Immature natural killer cell (primary cell): Measurements from ENCODE around the gene ANKRD28. TPM values are rescaled to one million over a fixed set of nuclear protein-coding genes. Genes with fewer than 3 reads are reported as not detected.
A peak's percentile ranks its signal among the peaks of the same experiment; 100 is the strongest.
"Not testable (repeated sequence)": the region's sequence is repeated elsewhere in the genome, so short reads cannot be mapped to it uniquely, and the experiment has no call there.

ENCODE experiments used
- DNase-seq, 3 donors: peaks; one replicate each; pipeline ENCODE4 v3.0.0; 2022; ENCODE audit warnings: mixed read lengths in 1 of 3
- H3K27ac Mint-ChIP-seq, 6 donors: one replicate each; pipeline ENCODE4 v1.8.0; 2020; ENCODE audit warnings: mixed read lengths in 6 of 6, mild to moderate bottlenecking in 5 of 6, inconsistent platforms in 4 of 6, moderate library complexity in 3 of 6
- H3K27me3 Mint-ChIP-seq, 3 donors: one replicate each; pipeline ENCODE4 v1.8.0; 2020 to 2021; ENCODE audit warnings: low read depth in 3 of 3, mild to moderate bottlenecking in 3 of 3, mixed read lengths in 3 of 3, moderate library complexity in 3 of 3, inconsistent platforms in 1 of 3
- H3K36me3 Mint-ChIP-seq, 3 donors: one replicate each; pipeline ENCODE4 v1.8.0; 2020; ENCODE audit warnings: mixed read lengths in 3 of 3, inconsistent platforms in 2 of 3, mild to moderate bottlenecking in 2 of 3
- H3K4me1 Mint-ChIP-seq, 2 donors: one replicate each; pipeline ENCODE4 v1.8.0; 2020; ENCODE audit warnings: inconsistent platforms in 2 of 2, mild to moderate bottlenecking in 2 of 2, mixed read lengths in 2 of 2, moderate library complexity in 1 of 2
- H3K4me3 Mint-ChIP-seq, 5 donors: one replicate each; pipeline ENCODE4 v1.8.0; 2020; ENCODE audit warnings: mild to moderate bottlenecking in 5 of 5, mixed read lengths in 5 of 5, inconsistent platforms in 3 of 5, moderate library complexity in 3 of 5
- H3K9me3 Mint-ChIP-seq, 6 donors: one replicate each; pipeline ENCODE4 v1.8.0; 2020; ENCODE audit warnings: mild to moderate bottlenecking in 6 of 6, mixed read lengths in 6 of 6, inconsistent platforms in 4 of 6, moderate library complexity in 3 of 6
- polyA plus RNA-seq, 3 donors: library from polyadenylated mRNA; unstranded; fragments of 300-500 nt; fragmentation: Illumina TruSeq; gene quantifications; one replicate each; pipeline ENCODE4 v1.2.3, GENCODE V29; 2021

ANKRD28 gene
- polyA plus RNA-seq: 1 to 10 TPM; 5.2 to 9.6 (median 5.9) TPM

DNA sequence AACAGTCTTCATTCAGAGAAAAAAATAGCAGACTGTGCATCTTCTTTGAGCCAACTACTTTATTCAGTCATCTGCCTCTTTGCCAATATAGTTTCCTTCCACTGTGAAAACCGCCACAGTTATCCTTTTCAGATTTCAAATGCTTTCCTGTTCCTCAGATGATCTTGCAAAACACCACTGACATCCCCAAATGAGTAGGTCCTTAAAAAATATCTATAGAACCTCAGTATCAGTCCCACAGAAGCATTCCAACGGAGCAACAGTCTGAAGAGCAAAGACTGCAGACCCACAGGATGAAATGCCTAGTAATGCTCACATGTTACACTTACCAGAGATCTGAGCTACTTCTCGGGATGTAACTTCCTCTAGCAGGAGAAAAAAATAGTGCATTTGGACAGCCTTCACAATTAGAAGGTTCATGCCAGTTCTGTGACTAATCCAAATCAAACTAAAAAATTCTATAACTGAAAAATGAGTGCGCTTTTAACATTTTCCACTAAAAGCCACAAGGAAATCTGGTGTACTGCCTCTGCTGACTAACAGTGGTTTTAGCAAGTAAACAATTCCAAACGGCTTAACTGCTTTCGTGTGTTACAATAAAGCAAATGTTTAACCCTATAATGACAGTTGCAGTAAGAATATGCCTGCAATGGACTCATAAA lies at the start of gene ANKRD28:
Gene ANKRD28, minus strand, starts transcription at position 338 of the 662 bp plus-strand sequence. CDS start 1,458 bp downstream, outside the sequence.
- H3K4me3 Mint-ChIP-seq: peak within 1 kb of the TSS; percentile 86 to 99 (median 92)
- H3K4me1 Mint-ChIP-seq: peaks cover 85 to 99% of the 10 kb centered on the region in 2 donors

DNA sequence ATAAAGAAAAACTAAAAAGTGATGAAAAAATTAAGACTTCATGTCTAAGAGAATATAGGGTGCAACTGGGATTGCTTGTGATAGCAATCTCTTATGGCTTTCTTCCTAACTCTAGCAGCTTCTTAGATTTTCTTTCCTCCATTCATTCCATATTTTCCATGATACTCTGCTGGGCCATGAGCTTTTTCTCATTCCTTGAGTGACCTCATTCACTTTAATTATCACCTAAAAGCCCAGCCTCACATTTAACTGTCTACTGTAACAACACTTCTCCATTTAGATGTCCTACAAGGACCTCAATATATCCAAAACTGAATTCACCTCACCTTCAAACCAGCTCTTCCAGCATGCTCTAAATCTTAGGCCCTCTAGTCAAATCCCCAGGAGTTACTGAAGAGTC lies 49.5 kb upstream of the ANKRD28 start:
- Mint-ChIP-seq H3K4me3 (no peak overlapping the region), H3K27ac (no peak overlapping the region), H3K4me1 (peaks cover 0 to 14% of the 10 kb centered on the region in 2 donors), H3K9me3 (no peaks in the 10 kb centered on the region), H3K36me3 (no peaks in the 10 kb centered on the region), H3K27me3 (no peaks in the 10 kb centered on the region)
- DNase-seq: no peak

More for the DNA sequence above, at the start of gene ANKRD28:
- H3K27me3 Mint-ChIP-seq: peaks cover 0 to 5% (median 3%) of the 10 kb centered on the region in 3 donors
- no peaks in the 10 kb centered on the region for H3K9me3 Mint-ChIP-seq
- peak in 2 of 3 donors; percentile 41 to 52 for DNase-seq
- peak within 1 kb of the TSS; percentile 91 to 98 (median 96) for H3K27ac Mint-ChIP-seq
- no peaks in the 10 kb centered on the region for H3K36me3 Mint-ChIP-seq

DNA sequence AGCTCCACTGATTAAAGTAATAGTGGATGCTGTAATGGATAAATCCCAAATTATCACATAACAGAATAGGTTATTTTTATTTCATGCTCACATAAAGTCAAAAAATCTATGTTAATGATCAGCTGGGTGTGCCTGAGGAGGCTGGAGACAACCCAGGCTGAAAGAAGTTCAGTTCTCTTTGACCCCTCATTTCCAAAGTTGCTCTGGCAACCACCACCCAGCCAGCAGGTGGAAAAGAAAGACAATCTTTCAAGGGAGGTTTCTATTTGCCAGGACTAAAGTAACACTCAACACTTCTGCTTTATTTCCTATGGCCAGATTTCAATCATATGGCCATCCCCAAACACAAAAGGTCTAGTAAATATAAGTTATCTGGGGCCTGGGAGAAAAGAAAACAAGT lies 48.8 kb upstream of the ANKRD28 start:
- H3K36me3 Mint-ChIP-seq: no peaks in the 10 kb centered on the region
- H3K4me3 Mint-ChIP-seq: no peak overlapping the region
- H3K27me3 Mint-ChIP-seq: no peaks in the 10 kb centered on the region
- H3K4me1 Mint-ChIP-seq: peaks cover 0 to 14% of the 10 kb centered on the region in 2 donors
- no peak for DNase-seq
- H3K9me3 Mint-ChIP-seq: no peaks in the 10 kb centered on the region
- no peak overlapping the region for H3K27ac Mint-ChIP-seq

DNA sequence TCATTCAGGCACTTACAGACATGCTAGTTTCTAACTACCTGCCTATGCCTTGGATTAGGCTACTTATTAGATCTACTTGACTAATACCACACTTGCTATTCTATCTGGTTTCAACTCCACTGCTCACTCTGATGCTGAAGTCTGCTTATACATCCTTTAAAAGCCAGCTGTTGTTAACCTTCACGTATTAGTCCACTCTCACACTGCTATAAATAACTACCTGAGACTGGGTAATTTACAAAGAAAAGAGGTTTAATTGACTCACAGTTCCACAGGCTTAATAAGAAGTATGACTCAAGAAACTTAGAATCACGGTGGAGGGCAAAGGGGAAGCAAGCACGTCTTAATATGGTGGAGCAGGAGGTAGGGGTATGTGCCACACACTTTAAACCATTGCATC lies 47.7 kb upstream of the ANKRD28 start:
- Mint-ChIP-seq H3K36me3 (peaks cover 0 to 5% (median 0%) of the 10 kb centered on the region in 3 donors), H3K9me3 (peaks cover 0 to 2% (median 0%) of the 10 kb centered on the region in 6 donors), H3K4me3 (no peak overlapping the region), H3K4me1 (peaks cover 4 to 14% of the 10 kb centered on the region in 2 donors), H3K27me3 (no peaks in the 10 kb centered on the region), H3K27ac (no peak overlapping the region)
- no peak for DNase-seq

DNA sequence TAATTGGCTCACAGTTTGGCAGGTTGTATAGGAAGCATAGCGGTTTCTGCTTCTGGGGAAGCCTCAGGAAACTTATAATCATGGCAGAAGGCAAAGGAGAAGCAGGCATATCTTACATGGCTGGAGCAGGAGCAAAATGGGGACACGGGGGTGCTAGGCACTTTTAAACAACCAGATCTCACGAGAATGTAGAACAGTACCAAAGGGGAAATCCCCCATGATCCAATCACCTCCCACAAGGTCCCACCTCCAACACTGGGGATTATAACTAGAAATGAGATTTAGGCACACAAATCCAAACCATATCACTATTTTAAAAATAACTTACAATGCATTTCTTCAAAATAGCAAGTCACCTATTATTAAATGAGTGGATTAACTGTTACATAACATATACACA lies 47.1 kb upstream of the ANKRD28 start:
- H3K4me3 Mint-ChIP-seq: no peak overlapping the region
- H3K27ac Mint-ChIP-seq: peak overlapping the region in 1 of 6 donors; percentile 12
- peaks cover 0 to 5% (median 0%) of the 10 kb centered on the region in 3 donors for H3K36me3 Mint-ChIP-seq
- DNase-seq: no peak
- peaks cover 4 to 14% of the 10 kb centered on the region in 2 donors for H3K4me1 Mint-ChIP-seq
- H3K9me3 Mint-ChIP-seq: peaks cover 0 to 5% (median 0%) of the 10 kb centered on the region in 6 donors
- no peaks in the 10 kb centered on the region for H3K27me3 Mint-ChIP-seq

DNA sequence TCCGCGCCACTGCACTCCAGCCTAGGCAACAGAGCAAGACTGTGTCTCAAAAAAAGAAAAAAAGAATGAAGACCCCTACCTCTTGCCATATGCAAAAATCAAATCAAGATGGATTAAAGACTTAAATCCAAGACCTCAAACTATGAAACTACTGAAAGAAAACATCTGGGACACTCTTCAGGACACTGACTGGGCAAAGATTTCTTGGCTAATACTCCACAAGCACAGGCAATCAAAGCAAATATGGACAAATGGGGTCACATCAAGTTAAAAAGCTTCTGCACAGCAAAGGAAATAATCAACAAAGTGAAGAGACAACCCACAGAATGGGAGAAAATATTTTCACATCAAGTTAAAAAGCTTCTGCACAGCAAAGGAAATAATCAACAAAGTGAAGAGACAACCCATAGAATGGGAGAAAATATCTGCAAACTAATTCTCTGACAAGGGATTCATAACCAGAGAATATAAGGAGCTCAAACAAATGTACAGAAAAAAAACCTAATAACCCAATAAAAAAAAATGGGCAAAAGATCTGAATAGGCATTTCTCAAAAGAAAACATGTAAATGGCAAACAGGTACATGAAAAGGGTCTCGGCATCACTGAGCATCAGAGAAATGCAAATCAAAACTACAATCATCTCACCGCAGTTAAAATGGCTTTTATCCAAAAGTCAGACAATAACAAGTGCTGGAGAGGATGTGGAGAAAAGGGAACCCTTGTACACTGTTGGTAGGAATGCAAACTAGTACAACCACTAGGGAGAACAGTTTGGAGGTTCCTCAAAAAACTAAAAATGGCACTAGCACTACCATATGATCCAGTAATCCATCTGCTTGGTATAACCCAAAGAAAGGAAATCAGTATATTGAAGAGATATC lies 43.6 kb upstream of the ANKRD28 start:
- H3K4me1 Mint-ChIP-seq: peaks cover 4 to 12% of the 10 kb centered on the region in 2 donors
- not testable (repeated sequence) for H3K4me3 Mint-ChIP-seq, H3K27ac Mint-ChIP-seq, DNase-seq, H3K27me3 Mint-ChIP-seq, H3K36me3 Mint-ChIP-seq
- H3K9me3 Mint-ChIP-seq: peaks cover 0 to 14% (median 0%) of the 10 kb centered on the region in 6 donors

DNA sequence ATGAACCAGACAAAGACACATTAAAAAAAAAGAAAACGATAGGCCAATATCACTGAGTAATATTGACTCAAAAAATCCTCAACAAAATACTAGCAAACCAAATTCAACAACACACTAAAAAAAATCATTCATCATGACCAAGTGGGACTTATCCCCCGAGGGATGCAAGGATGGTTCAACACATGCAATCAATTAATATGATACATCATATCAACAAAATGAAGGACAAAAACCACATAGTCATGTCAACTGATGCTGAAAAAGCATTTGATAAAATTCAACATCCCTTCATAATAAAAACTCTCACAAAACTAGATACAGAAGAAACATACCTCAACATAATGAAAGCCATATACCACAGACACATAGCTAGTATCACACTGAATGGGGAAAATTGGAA lies 41.8 kb upstream of the ANKRD28 start:
- H3K36me3 Mint-ChIP-seq: peaks cover 0 to 10% (median 5%) of the 10 kb centered on the region in 3 donors
- H3K27ac Mint-ChIP-seq: no peak overlapping the region
- peaks cover 0 to 14% (median 0%) of the 10 kb centered on the region in 6 donors for H3K9me3 Mint-ChIP-seq
- no peak overlapping the region for H3K4me3 Mint-ChIP-seq
- no peak for DNase-seq
- peaks cover 0 to 2% (median 0%) of the 10 kb centered on the region in 3 donors for H3K27me3 Mint-ChIP-seq
- peaks cover 4 to 9% of the 10 kb centered on the region in 2 donors for H3K4me1 Mint-ChIP-seq

DNA sequence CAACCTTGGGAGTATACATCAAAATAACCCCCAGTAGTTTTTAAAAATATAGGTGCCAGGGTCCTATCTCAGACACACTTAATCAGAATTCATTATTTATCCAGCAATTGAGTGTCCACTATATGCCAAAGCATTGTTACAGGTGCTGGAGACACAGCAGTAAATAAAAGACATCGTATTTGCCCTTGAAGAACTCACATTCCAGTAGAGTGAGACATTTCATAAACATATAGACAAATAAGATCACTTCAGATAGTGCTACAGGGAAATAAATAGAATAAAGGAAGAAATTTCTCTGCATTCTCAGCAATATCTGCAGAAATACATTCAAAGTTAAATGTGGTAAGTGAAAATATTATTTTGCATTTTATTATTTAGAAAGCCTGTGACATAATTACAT lies 34.1 kb upstream of the ANKRD28 start:
- H3K36me3 Mint-ChIP-seq: no peaks in the 10 kb centered on the region
- no peaks in the 10 kb centered on the region for H3K9me3 Mint-ChIP-seq
- H3K4me3 Mint-ChIP-seq: no peak overlapping the region
- H3K27me3 Mint-ChIP-seq: peaks cover 0 to 2% (median 0%) of the 10 kb centered on the region in 3 donors
- H3K4me1 Mint-ChIP-seq: no peaks in the 10 kb centered on the region
- no peak for DNase-seq
- no peak overlapping the region for H3K27ac Mint-ChIP-seq

DNA sequence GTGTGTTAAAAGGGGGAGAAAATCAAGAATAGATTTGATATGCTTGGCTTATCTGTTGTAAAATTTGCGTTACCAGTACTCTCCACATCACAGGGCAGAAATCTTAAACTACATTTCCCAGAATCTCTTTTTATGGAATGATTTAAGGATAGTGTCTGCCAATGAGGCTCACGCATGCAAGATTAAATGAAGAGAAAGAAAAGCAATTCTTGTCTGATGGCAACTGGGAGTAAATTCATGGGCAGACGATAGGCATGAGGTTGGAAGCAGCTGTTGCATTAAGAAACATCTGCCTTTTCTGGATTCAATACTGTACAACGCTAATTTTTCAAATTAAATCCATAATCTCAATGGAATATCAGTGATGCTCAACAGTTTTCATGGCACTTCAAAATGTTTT lies 27.2 kb upstream of the ANKRD28 start:
- peaks cover 8 to 25% of the 10 kb centered on the region in 2 donors for H3K4me1 Mint-ChIP-seq
- no peak overlapping the region for H3K27ac Mint-ChIP-seq

DNA sequence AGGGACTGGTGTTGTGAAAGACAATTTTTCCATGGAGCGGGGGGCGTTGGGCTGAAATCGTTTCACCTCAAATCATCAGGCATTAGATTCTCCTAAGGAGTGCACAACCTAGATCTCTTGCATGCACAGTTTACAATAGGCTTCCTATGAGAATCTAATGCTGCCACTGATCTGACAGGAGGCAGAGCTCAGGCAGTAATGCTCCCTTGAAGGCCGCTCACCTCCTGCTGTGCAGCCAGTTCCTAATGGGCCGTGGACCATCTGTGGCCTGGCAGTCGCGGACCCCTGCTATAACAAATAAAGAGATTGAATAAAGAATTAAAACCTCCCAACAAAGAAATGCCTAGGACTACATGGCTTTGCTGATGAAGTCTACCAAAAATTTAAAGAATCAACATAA lies 25.3 kb upstream of the ANKRD28 start:
- H3K4me1 Mint-ChIP-seq: peaks cover 8 to 25% of the 10 kb centered on the region in 2 donors

More for the DNA sequence above, 27.2 kb upstream of the ANKRD28 start:
- Mint-ChIP-seq H3K4me3 (no peak overlapping the region), H3K36me3 (no peaks in the 10 kb centered on the region), H3K27me3 (no peaks in the 10 kb centered on the region), H3K9me3 (no peaks in the 10 kb centered on the region)
- no peak for DNase-seq

DNA sequence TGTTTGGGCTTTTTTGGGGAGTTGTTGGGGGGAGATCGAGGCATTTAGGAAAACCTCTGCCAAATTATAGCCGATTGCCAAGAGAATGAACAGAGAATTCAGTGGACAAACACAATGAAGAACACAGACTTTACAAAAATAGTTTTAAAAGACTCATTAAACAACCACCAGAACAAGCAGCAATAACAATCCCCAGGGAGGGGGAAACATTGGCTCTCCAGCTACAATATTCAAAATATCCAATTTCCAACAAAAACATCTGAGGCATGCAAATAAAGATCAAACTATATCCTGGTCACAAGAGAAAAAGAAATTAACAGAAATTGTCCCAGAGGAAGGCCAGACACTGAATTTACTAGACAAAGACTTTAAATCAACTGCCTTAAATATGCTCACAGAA lies 24.5 kb upstream of the ANKRD28 start:
- Mint-ChIP-seq H3K9me3 (no peaks in the 10 kb centered on the region), H3K36me3 (no peaks in the 10 kb centered on the region), H3K4me3 (no peak overlapping the region), H3K27me3 (no peaks in the 10 kb centered on the region), H3K27ac (no peak overlapping the region), H3K4me1 (peaks cover 11 to 26% of the 10 kb centered on the region in 2 donors)
- no peak for DNase-seq

More for the DNA sequence above, 25.3 kb upstream of the ANKRD28 start:
- no peak for DNase-seq
- no peak overlapping the region for H3K4me3 Mint-ChIP-seq
- no peaks in the 10 kb centered on the region for H3K36me3 Mint-ChIP-seq
- no peaks in the 10 kb centered on the region for H3K9me3 Mint-ChIP-seq
- no peak overlapping the region for H3K27ac Mint-ChIP-seq
- no peaks in the 10 kb centered on the region for H3K27me3 Mint-ChIP-seq

DNA sequence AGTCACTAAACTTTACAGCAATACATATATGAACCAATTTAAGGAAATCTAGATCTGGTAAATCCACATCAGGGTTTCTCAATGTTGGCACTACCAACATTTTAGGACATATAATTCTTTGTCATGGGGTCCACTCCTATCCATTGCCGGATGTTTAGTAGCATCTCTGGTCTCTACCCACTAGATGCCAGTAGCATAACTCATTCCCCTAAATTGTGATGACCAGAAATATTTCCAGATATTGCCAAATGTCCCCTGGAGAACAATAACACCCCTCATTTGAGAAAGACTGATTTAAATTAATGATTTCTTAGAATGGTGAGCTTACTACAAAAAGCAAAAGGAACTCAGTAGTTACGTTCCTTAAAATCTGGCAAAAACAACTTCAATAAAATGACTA lies 23.1 kb upstream of the ANKRD28 start:
- Mint-ChIP-seq H3K27ac (no peak overlapping the region), H3K36me3 (no peaks in the 10 kb centered on the region), H3K27me3 (no peaks in the 10 kb centered on the region), H3K9me3 (no peaks in the 10 kb centered on the region), H3K4me3 (no peak overlapping the region), H3K4me1 (peaks cover 22 to 40% of the 10 kb centered on the region in 2 donors)
- no peak for DNase-seq

DNA sequence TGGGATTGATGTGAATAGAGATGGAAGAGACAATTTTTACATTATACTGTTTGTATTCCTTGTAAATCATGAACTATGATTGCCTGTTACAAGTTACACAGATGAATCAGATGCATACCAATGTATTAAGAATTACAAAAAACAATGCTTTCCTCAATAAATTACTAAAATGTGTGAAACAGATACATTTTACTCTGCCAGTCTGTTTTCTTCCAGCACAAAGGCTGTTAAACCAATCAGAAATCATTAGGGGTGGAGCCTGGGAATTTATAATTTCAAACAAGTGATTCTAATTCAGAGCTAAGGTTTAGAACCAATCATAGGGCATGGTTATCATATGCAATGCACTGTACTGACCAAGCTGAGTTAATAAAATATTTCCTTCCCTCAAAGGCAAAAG lies 21.8 kb upstream of the ANKRD28 start:
- Mint-ChIP-seq H3K27me3 (no peaks in the 10 kb centered on the region), H3K9me3 (no peaks in the 10 kb centered on the region), H3K27ac (no peak overlapping the region), H3K4me3 (no peak overlapping the region), H3K4me1 (peaks cover 27 to 46% of the 10 kb centered on the region in 2 donors), H3K36me3 (no peaks in the 10 kb centered on the region)
- DNase-seq: no peak

DNA sequence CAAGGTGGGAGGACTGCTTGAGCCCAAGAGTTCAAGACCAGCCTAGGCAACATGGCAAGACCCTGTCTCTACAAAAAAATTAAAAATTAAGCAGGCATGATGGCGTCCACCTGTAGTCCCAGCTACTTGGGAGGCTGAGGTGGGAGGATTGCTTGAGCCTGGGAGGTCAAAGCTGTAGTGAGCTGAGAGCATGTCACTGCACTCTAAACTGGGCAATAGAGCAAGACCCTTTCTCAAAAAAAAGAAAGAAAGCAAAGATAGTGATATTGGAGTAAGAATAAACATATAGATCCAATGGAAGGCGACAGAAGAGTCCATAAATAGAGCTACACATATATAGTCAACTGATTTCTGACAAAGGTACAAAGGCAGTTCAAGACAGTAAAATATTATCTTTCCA lies 21.3 kb upstream of the ANKRD28 start:
- Mint-ChIP-seq H3K36me3 (no peaks in the 10 kb centered on the region), H3K9me3 (no peaks in the 10 kb centered on the region), H3K27ac (no peak overlapping the region), H3K27me3 (no peaks in the 10 kb centered on the region), H3K4me1 (peaks cover 24 to 43% of the 10 kb centered on the region in 2 donors), H3K4me3 (no peak overlapping the region)
- no peak for DNase-seq
